AG04450 (cell line): ENCODE measurements around the gene ZNF646. TPM values are rescaled to one million over a fixed set of nuclear protein-coding genes. Genes with fewer than 3 reads are reported as not detected.

Experiments
- CTCF ChIA-PET: fragments of 300-600, 350-600 bp; formaldehyde crosslinking; extraction: SDS; loops from one replicate; lab custom pipeline; 2022; ENCODE audit warnings: antibody characterized with exemption, inconsistent platforms; lab: Charles Lee
- POLR2A ChIA-PET: fragments of 350-600 bp; formaldehyde crosslinking; extraction: SDS; loops from one replicate; lab custom pipeline; 2021; ENCODE audit warnings: antibody characterized with exemption, inconsistent platforms; lab: Yijun Ruan, JAX
- DNase-seq: peaks from one replicate; pipeline ENCODE4 v3.0.0-alpha.2; 2011; ENCODE audit warnings: low read depth, low spot score
- H3K27ac ChIP-seq: one replicate; pipeline ENCODE4 v1.5.1; 2012; ENCODE audit warnings: low read depth, low read length, control low read depth
- H3K27me3 ChIP-seq: one replicate; pipeline ENCODE4 v1.6.0; 2012; ENCODE audit warnings: low read length; ENCODE audit not compliant: control insufficient read depth, insufficient read depth
- H3K4me3 ChIP-seq: 2 replicates; pipeline ENCODE4 v1.5.1; 2011; ENCODE audit warnings: mild to moderate bottlenecking, low read depth, low read length, control low read depth
- H3K9me3 ChIP-seq: 2 replicates; pipeline ENCODE4 v1.5.1; 2012; ENCODE audit warnings: low read length; ENCODE audit not compliant: control insufficient read depth, insufficient read depth
- polyA plus RNA-seq: library from polyadenylated mRNA; depleted of rRNA; stranded (reverse); fragments of >200 nt; gene quantifications from 2 replicates; pipeline ENCODE4 v1.2.3, GENCODE V29; 2011
- TF ChIP-seq, protein P1 (sequence below): IDR thresholded peaks from 2 replicates; pipeline ENCODE4 v1.5.1; 2011; ENCODE audit warnings: low read depth, low read length, control low read depth, inconsistent platforms

ZNF646 gene
- polyA plus RNA-seq, 1 experiment: 2.4 TPM

DNA sequence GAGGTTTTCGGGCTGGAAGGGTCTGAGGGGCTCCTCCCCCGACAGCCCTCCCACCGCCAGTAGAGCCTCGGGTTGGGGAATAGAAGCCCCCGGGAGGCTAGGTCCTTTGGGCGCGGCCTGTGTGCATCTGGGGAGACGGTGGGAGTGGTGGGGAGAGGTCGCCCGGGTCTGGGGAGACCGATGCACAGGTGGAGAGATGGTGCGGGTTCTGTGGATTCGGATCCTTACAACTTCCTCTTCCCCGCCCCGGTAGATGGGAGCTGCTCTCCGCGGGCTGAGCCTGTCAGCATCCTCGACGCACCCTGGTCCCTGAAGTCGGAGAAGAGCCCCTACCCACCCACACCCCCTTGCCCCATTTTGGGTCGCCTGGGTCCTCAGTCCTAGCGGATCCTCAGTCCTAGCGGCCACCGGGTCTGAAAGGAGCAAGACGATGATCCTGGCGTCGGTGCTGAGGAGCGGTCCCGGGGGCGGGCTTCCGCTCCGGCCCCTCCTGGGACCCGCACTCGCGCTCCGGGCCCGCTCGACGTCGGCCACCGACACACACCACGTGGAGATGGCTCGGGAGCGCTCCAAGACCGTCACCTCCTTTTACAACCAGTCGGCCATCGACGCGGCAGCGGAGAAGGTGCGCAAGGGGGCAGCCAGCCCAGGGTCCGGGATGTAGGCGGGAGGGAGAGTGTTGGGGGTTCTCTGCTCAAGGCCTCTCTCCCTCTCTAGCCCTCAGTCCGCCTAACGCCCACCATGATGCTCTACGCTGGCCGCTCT is 34.8 kb downstream of the ZNF646 start:
- DNase-seq: no peak
- Histone ChIP-seq H3K27me3 (no peaks in the 10 kb centered on the region), H3K4me3 (peak overlapping the region; percentile 75), H3K27ac (no peak overlapping the region), H3K9me3 (no peaks in the 10 kb centered on the region)
- POLR2A ChIA-PET: interaction anchor here (1.0 kb wide), 1 partner anchor 8 kb away, joined by 3 read pairs; the partner anchor contains the start of gene KAT8
- CTCF ChIA-PET: interaction anchor here (1.1 to 1.6 kb wide), 2 partner anchors 33 to 34 kb away, joined by 4 to 5 read pairs; no protein-coding TSS in a partner anchor
- TF ChIP-seq, protein P1, sequence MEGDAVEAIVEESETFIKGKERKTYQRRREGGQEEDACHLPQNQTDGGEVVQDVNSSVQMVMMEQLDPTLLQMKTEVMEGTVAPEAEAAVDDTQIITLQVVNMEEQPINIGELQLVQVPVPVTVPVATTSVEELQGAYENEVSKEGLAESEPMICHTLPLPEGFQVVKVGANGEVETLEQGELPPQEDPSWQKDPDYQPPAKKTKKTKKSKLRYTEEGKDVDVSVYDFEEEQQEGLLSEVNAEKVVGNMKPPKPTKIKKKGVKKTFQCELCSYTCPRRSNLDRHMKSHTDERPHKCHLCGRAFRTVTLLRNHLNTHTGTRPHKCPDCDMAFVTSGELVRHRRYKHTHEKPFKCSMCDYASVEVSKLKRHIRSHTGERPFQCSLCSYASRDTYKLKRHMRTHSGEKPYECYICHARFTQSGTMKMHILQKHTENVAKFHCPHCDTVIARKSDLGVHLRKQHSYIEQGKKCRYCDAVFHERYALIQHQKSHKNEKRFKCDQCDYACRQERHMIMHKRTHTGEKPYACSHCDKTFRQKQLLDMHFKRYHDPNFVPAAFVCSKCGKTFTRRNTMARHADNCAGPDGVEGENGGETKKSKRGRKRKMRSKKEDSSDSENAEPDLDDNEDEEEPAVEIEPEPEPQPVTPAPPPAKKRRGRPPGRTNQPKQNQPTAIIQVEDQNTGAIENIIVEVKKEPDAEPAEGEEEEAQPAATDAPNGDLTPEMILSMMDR: no peak

- CTCF ChIA-PET: interaction anchor here (1.1 to 1.6 kb wide), 2 partner anchors 32 to 33 kb away, joined by 4 to 5 read pairs; no protein-coding TSS in a partner anchor
- peak overlapping the region; percentile 75; the same call in 1 of the 2 replicates for H3K4me3 ChIP-seq
- TF ChIP-seq, protein P1: no peak
- H3K9me3 ChIP-seq: no peaks in the 10 kb centered on the region
- no peaks in the 10 kb centered on the region for H3K27me3 ChIP-seq
- DNase-seq: no peak
- H3K27ac ChIP-seq: no peak overlapping the region
- POLR2A ChIA-PET: no interaction called here
Observed at GRCh38 chr16:31109622-31110021, 35.4 kb downstream of the ZNF646 start.

DNA sequence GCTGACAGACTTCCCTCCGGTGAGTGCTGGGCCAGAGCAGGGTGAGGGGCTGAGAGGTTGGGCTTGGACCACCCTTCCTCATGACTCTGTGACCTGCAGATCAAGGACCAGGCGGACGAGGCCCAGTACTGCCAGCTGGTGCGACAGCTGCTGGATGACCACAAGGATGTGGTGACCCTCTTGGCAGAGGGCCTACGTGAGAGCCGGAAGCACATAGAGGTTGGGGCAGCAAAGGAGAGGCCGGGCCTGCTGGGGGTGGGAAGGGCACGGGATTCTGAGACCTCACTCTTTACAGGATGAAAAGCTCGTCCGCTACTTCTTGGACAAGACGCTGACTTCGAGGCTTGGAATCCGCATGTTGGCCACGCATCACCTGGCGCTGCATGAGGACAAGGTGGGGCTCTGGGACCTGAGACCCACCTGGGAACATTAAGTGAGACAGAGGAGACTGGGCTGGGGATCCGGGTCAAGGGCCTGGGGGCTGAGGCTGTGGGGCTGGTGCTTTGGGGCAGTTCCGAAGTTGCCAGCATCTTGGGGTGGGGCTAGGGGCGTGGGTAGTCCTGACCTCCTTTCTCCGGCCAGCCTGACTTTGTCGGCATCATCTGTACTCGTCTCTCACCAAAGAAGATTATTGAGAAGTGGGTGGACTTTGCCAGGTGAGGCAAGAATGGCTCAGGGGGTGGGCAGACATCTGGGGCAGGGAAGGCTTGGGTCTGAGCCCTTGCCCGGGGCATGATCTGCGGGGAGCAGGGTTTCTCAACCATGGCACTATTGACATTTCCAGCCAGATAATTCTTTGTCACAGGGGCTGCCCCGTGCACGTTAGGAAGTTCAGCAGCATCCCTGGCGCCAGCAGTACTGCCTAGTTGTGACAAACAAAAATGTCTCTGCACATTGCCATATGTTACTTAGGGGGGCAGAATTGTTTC is 36.1 kb downstream of the ZNF646 start:
- H3K27me3 ChIP-seq: no peaks in the 10 kb centered on the region
- H3K9me3 ChIP-seq: no peaks in the 10 kb centered on the region
- H3K4me3 ChIP-seq: no peak overlapping the region
- TF ChIP-seq, protein P1: no peak
- CTCF ChIA-PET: interaction anchor here (1.1 to 1.6 kb wide), 2 partner anchors 31 to 32 kb away, joined by 4 to 5 read pairs; no protein-coding TSS in a partner anchor
- POLR2A ChIA-PET: no interaction called here
- no peak for DNase-seq
- no peak overlapping the region for H3K27ac ChIP-seq

GRCh38 chr16:31111881-31112466 is 37.8 kb downstream of the ZNF646 start:
- TF ChIP-seq, protein P1: no peak
- Histone ChIP-seq H3K27me3 (no peaks in the 10 kb centered on the region), H3K9me3 (no peaks in the 10 kb centered on the region; the same call in 1 of the 2 replicates), H3K27ac (no peak overlapping the region), H3K4me3 (no peak overlapping the region)
- no peak for DNase-seq
- POLR2A ChIA-PET: no interaction called here
- CTCF ChIA-PET: interaction anchor here (0.8 kb wide), 1 partner anchor 31 kb away, joined by 4 read pairs; no protein-coding TSS in a partner anchor
